Astrocyte (in vitro differentiated cells and primary cell): ENCODE data around the gene MALAT1. TPM values are rescaled to one million over a fixed set of nuclear protein-coding genes. Genes with fewer than 3 reads are reported as not detected.
A peak's percentile ranks its signal among the peaks of the same experiment; 100 is the strongest.

Experiments used
- DNase-seq: peaks from one replicate; pipeline ENCODE4 v3.0.0-alpha.2; 2010; ENCODE audit warnings: low read depth
- FAIRE-seq: peaks from 2 replicates; lab custom pipeline; 2011; peaks lifted over from hg19 to GRCh38; lab: Jason Lieb, UNC
- H2AFZ ChIP-seq: 2 replicates; pipeline ENCODE4 v1.6.0; 2012; ENCODE audit warnings: low read depth, low read length, inconsistent platforms
- H3K27ac ChIP-seq: 2 replicates; pipeline ENCODE4 v1.5.1; 2011; ENCODE audit warnings: low read depth, low read length, inconsistent platforms
- H3K27me3 ChIP-seq: 2 replicates; pipeline ENCODE4 v1.6.0; 2011; ENCODE audit warnings: low read length, inconsistent platforms; ENCODE audit not compliant: insufficient read depth
- H3K36me3 ChIP-seq: 2 replicates; pipeline ENCODE4 v1.5.1; 2011; ENCODE audit warnings: low read length, inconsistent platforms; ENCODE audit not compliant: insufficient read depth
- H3K4me1 ChIP-seq: 2 replicates; pipeline ENCODE4 v1.5.1; 2011; ENCODE audit warnings: low read length, inconsistent platforms; ENCODE audit not compliant: insufficient read depth
- H3K4me2 ChIP-seq: 2 replicates; pipeline ENCODE4 v1.6.0; 2012; ENCODE audit warnings: low read length, inconsistent platforms
- H3K4me3 ChIP-seq: 2 replicates; pipeline ENCODE4 v1.5.1; 2011; ENCODE audit warnings: low read depth, mild to moderate bottlenecking, low read length, inconsistent platforms; ENCODE audit not compliant: insufficient read depth
- H3K79me2 ChIP-seq: 2 replicates; pipeline ENCODE4 v1.6.0; 2012; ENCODE audit warnings: mild to moderate bottlenecking, low read length, inconsistent platforms; ENCODE audit not compliant: insufficient read depth
- H3K9ac ChIP-seq: 2 replicates; pipeline ENCODE4 v1.6.0; 2012; ENCODE audit warnings: mild to moderate bottlenecking, low read length, inconsistent platforms
- H3K9me3 ChIP-seq: 2 replicates; pipeline ENCODE4 v1.5.1; 2012; ENCODE audit warnings: low read depth, mild to moderate bottlenecking, low read length, inconsistent platforms; ENCODE audit not compliant: insufficient read depth
- H4K20me1 ChIP-seq: 2 replicates; pipeline ENCODE4 v1.6.0; 2012; ENCODE audit warnings: low read length, inconsistent platforms; ENCODE audit not compliant: insufficient read depth
- H3K27ac Mint-ChIP-seq: one replicate; pipeline ENCODE4 v1.8.0; 2021; ENCODE audit warnings: mild to moderate bottlenecking, mixed read lengths; ENCODE audit not compliant: unreplicated experiment
- H3K27me3 Mint-ChIP-seq: one replicate; pipeline ENCODE4 v1.8.0; 2021; ENCODE audit warnings: low read depth, mixed read lengths; ENCODE audit not compliant: unreplicated experiment
- H3K36me3 Mint-ChIP-seq: one replicate; pipeline ENCODE4 v1.8.0; 2021; ENCODE audit warnings: low read depth, mixed read lengths; ENCODE audit not compliant: unreplicated experiment
- H3K4me1 Mint-ChIP-seq: one replicate; pipeline ENCODE4 v1.8.0; 2021; ENCODE audit warnings: low read depth, mixed read lengths; ENCODE audit not compliant: unreplicated experiment
- H3K4me3 Mint-ChIP-seq: one replicate; pipeline ENCODE4 v1.8.0; 2021; ENCODE audit warnings: mild to moderate bottlenecking, moderate library complexity, mixed read lengths; ENCODE audit not compliant: unreplicated experiment
- H3K9me3 Mint-ChIP-seq: one replicate; pipeline ENCODE4 v1.8.0; 2021; ENCODE audit warnings: mild to moderate bottlenecking, mixed read lengths; ENCODE audit not compliant: unreplicated experiment
- EZH2 ChIP-seq: IDR thresholded peaks from 2 replicates; pipeline ENCODE4 v1.6.1; 2012; ENCODE audit warnings: mild to moderate bottlenecking, low read length, inconsistent platforms; ENCODE audit not compliant: insufficient read depth
- total RNA-seq: library from RNA; stranded (reverse); gene quantifications from 2 replicates; pipeline ENCODE4 v1.2.1, GENCODE V29; 2021
- TF ChIP-seq, protein P1 (sequence below): IDR thresholded peaks from 2 replicates; pipeline ENCODE4 v1.5.1; 2011; ENCODE audit warnings: low read depth, mild to moderate bottlenecking, inconsistent platforms, low read length, moderate library complexity; ENCODE audit not compliant: insufficient read depth

MALAT1 gene
- total RNA-seq, 1 donor from 2014 or later = 8,991 TPM

GRCh38 chr11:65502555-65503367 is 3.9 kb downstream of the MALAT1 start:
- peaks cover 94% of the 10 kb centered on the region for H3K79me2 ChIP-seq
- H3K4me3 Mint-ChIP-seq = no peak overlapping the region
- no peaks in the 10 kb centered on the region for H3K27me3 Mint-ChIP-seq
- H3K9me3 Mint-ChIP-seq = peaks cover 2% of the 10 kb centered on the region
- H3K9ac ChIP-seq = peak overlapping the region; percentile 100
- peak overlapping the region; percentile 100 for H3K4me3 ChIP-seq
- H3K27ac Mint-ChIP-seq = no peak overlapping the region
- H3K36me3 Mint-ChIP-seq = peaks cover 28% of the 10 kb centered on the region
- TF ChIP-seq EZH2 = no peak
- TF ChIP-seq, protein P1, sequence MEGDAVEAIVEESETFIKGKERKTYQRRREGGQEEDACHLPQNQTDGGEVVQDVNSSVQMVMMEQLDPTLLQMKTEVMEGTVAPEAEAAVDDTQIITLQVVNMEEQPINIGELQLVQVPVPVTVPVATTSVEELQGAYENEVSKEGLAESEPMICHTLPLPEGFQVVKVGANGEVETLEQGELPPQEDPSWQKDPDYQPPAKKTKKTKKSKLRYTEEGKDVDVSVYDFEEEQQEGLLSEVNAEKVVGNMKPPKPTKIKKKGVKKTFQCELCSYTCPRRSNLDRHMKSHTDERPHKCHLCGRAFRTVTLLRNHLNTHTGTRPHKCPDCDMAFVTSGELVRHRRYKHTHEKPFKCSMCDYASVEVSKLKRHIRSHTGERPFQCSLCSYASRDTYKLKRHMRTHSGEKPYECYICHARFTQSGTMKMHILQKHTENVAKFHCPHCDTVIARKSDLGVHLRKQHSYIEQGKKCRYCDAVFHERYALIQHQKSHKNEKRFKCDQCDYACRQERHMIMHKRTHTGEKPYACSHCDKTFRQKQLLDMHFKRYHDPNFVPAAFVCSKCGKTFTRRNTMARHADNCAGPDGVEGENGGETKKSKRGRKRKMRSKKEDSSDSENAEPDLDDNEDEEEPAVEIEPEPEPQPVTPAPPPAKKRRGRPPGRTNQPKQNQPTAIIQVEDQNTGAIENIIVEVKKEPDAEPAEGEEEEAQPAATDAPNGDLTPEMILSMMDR = no peak
- no peaks in the 10 kb centered on the region for H3K27me3 ChIP-seq
- no peak overlapping the region for H2AFZ ChIP-seq
- H3K4me1 Mint-ChIP-seq = peaks cover 8% of the 10 kb centered on the region
- H4K20me1 ChIP-seq = peaks cover 83% of the 10 kb centered on the region
- peak overlapping the region; percentile 84 for H3K4me2 ChIP-seq
- no peak for FAIRE-seq
- peak overlapping the region; percentile 96 for H3K27ac ChIP-seq
- H3K9me3 ChIP-seq = no peaks in the 10 kb centered on the region
- peaks cover 10% of the 10 kb centered on the region for H3K4me1 ChIP-seq
- H3K36me3 ChIP-seq = peaks cover 62% of the 10 kb centered on the region
- peak; percentile 41 for DNase-seq

- peaks cover 4% of the 10 kb centered on the region for H3K4me1 Mint-ChIP-seq
- Histone ChIP-seq H3K27ac (peak overlapping the region; percentile 96), H4K20me1 (peaks cover 83% of the 10 kb centered on the region), H3K4me3 (peak overlapping the region; percentile 100), H3K9me3 (no peaks in the 10 kb centered on the region), H3K79me2 (peaks cover 87% of the 10 kb centered on the region), H3K36me3 (peaks cover 62% of the 10 kb centered on the region), H3K4me1 (peaks cover 3% of the 10 kb centered on the region), H3K27me3 (no peaks in the 10 kb centered on the region), H3K9ac (peak overlapping the region; percentile 100), H3K4me2 (peak overlapping the region; percentile 84), H2AFZ (no peak overlapping the region)
- DNase-seq (no peak), FAIRE-seq (no peak)
- no peak overlapping the region for H3K4me3 Mint-ChIP-seq
- no peak for TF ChIP-seq EZH2
- no peaks in the 10 kb centered on the region for H3K27me3 Mint-ChIP-seq
- peaks cover 2% of the 10 kb centered on the region for H3K9me3 Mint-ChIP-seq
- peaks cover 28% of the 10 kb centered on the region for H3K36me3 Mint-ChIP-seq
- H3K27ac Mint-ChIP-seq = peak overlapping the region; percentile 93
Observed at GRCh38 chr11:65503368-65503948, 4.6 kb downstream of the MALAT1 start.

DNA sequence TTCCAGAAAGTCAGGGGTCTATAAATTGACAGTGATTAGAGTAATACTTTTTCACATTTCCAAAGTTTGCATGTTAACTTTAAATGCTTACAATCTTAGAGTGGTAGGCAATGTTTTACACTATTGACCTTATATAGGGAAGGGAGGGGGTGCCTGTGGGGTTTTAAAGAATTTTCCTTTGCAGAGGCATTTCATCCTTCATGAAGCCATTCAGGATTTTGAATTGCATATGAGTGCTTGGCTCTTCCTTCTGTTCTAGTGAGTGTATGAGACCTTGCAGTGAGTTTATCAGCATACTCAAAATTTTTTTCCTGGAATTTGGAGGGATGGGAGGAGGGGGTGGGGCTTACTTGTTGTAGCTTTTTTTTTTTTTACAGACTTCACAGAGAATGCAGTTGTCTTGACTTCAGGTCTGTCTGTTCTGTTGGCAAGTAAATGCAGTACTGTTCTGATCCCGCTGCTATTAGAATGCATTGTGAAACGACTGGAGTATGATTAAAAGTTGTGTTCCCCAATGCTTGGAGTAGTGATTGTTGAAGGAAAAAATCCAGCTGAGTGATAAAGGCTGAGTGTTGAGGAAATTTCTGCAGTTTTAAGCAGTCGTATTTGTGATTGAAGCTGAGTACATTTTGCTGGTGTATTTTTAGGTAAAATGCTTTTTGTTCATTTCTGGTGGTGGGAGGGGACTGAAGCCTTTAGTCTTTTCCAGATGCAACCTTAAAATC is 5.3 kb downstream of the MALAT1 start:
- no peak overlapping the region for H2AFZ ChIP-seq
- H3K36me3 ChIP-seq = peaks cover 62% of the 10 kb centered on the region
- H3K9me3 ChIP-seq = no peaks in the 10 kb centered on the region
- peaks cover 83% of the 10 kb centered on the region for H4K20me1 ChIP-seq
- peak overlapping the region; percentile 100 for H3K4me3 ChIP-seq
- no peak for TF ChIP-seq EZH2
- TF ChIP-seq, protein P1 = no peak
- peak; percentile 36 for DNase-seq
- peaks cover 80% of the 10 kb centered on the region for H3K79me2 ChIP-seq
- no peaks in the 10 kb centered on the region for H3K4me1 ChIP-seq
- FAIRE-seq = no peak
- H3K4me3 Mint-ChIP-seq = no peak overlapping the region
- peak overlapping the region; percentile 84 for H3K4me2 ChIP-seq
- peaks cover 28% of the 10 kb centered on the region for H3K36me3 Mint-ChIP-seq
- H3K27ac ChIP-seq = peak overlapping the region; percentile 96
- H3K4me1 Mint-ChIP-seq = no peaks in the 10 kb centered on the region
- peak overlapping the region; percentile 93 for H3K27ac Mint-ChIP-seq
- H3K27me3 Mint-ChIP-seq = no peaks in the 10 kb centered on the region
- H3K9ac ChIP-seq = peak overlapping the region; percentile 100
- peaks cover 2% of the 10 kb centered on the region for H3K9me3 Mint-ChIP-seq
- no peaks in the 10 kb centered on the region for H3K27me3 ChIP-seq
